Testis (tissue), 3 donors: ENCODE measurements around the gene SUMF2. TPM values are rescaled to one million over a fixed set of nuclear protein-coding genes. Genes with fewer than 3 reads are reported as not detected.
A peak's percentile ranks its signal among the peaks of the same experiment; 100 is the strongest.
"Not testable (repeated sequence)": the region's sequence is repeated elsewhere in the genome, so short reads cannot be mapped to it uniquely, and the experiment has no call there.

Source experiments
- DNase-seq: peaks from one replicate; pipeline ENCODE4 v3.0.0-alpha.2; 2019
- H3K27ac ChIP-seq, 2 donors: fragments of 200-600 bp; sonication (generic); one replicate each; pipeline ENCODE4 v1.5.1; 2019
- H3K27me3 ChIP-seq: fragments of 200-600 bp; sonication (generic); one replicate; pipeline ENCODE4 v1.5.1; 2019
- H3K36me3 ChIP-seq: fragments of 200-600 bp; sonication (generic); one replicate; pipeline ENCODE4 v1.5.1; 2017; ENCODE audit warnings: low read depth; ENCODE audit errors: missing control alignments
- H3K4me1 ChIP-seq: fragments of 200-600 bp; sonication (generic); one replicate; pipeline ENCODE4 v1.5.1; 2019
- H3K4me3 ChIP-seq, 2 donors: fragments of 200-600 bp; sonication (generic); one replicate each; pipeline ENCODE4 v1.5.1; 2017 to 2019
- H3K9me3 ChIP-seq: fragments of 200-600 bp; sonication (generic); one replicate; pipeline ENCODE4 v1.5.1; 2017
- POLR2A ChIP-seq: fragments of 450-650 bp; IDR thresholded peaks from one replicate; pipeline ENCODE4 v1.6.1; 2017; ENCODE audit warnings: antibody characterized with exemption, mild to moderate bottlenecking, moderate library complexity
- WGBS, 2 donors: methylation state at CpG; one replicate each; pipeline ENCODE4 v1.1.5; 2018; 5-methylcytosine and 5-hydroxymethylcytosine counted together
- intact Hi-C: fragments of 100-400 bp; cut with DNase I; formaldehyde crosslinking; loops from one replicate; pipeline ENCODE4 v1.15.1; 2023; ENCODE audit warnings: low total_unique reads
- polyA plus RNA-seq: library from polyadenylated mRNA; stranded (reverse); fragments of 350-450 nt; fragmentation: Illumina TruSeq; extraction: RNeasy Lipid Tissue Mini Kit (QIAGEN cat#74804); gene quantifications from one replicate; pipeline ENCODE4 v1.2.3, GENCODE V29; 2014; ENCODE audit warnings: low read depth, low replicate concordance; ENCODE audit not compliant: insufficient read depth
- total RNA-seq, 2 donors: library from RNA; depleted of rRNA; stranded (reverse); fragments of >200 nt; gene quantifications; one replicate each; pipeline ENCODE4 v1.2.3, GENCODE V29; 2016
- TF ChIP-seq, protein P1 (sequence below), 3 experiments: fragments of 450-650 bp in 2 of 3; fragments of 200-600 bp in 1 of 3; sonication (generic) in 1 of 3; IDR thresholded peaks; one replicate each; pipeline ENCODE4 v1.5.1; 2016 to 2019; ENCODE audit warnings: antibody characterized with exemption in 3 of 3, mild to moderate bottlenecking in 2 of 3, moderate library complexity in 1 of 3

SUMF2 gene
- total and polyA plus RNA-seq, 3 donors from 2014 or later = 83.3 to 107 (median 84.8) TPM

DNA sequence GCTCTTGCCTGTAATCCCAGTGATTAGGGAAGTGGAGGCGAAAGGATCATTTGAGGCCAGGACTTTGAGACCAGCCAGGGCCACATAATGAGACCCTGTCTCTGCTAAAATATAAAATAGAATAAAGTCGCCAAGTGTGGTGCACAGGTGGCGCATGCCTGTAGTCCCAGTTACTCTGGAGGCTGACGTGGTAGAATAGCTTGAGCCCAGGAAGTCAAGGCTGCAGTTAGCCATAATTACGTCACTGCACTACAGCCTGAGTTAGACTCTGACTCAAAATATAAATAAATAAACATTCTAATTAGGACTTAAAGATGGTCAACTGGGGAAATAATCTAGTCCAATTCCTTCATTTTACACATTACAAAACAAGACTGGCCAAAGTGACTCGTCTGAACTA, 41.4 kb downstream of the SUMF2 start:
- peak overlapping the region; percentile 89 to 90 for H3K27ac ChIP-seq
- H3K4me3 ChIP-seq = peak overlapping the region; percentile 93 to 94
- no peaks in the 10 kb centered on the region for H3K36me3 ChIP-seq
- H3K27me3 ChIP-seq = no peaks in the 10 kb centered on the region
- H3K4me1 ChIP-seq = peaks cover 10% of the 10 kb centered on the region
- TF ChIP-seq, protein P1, sequence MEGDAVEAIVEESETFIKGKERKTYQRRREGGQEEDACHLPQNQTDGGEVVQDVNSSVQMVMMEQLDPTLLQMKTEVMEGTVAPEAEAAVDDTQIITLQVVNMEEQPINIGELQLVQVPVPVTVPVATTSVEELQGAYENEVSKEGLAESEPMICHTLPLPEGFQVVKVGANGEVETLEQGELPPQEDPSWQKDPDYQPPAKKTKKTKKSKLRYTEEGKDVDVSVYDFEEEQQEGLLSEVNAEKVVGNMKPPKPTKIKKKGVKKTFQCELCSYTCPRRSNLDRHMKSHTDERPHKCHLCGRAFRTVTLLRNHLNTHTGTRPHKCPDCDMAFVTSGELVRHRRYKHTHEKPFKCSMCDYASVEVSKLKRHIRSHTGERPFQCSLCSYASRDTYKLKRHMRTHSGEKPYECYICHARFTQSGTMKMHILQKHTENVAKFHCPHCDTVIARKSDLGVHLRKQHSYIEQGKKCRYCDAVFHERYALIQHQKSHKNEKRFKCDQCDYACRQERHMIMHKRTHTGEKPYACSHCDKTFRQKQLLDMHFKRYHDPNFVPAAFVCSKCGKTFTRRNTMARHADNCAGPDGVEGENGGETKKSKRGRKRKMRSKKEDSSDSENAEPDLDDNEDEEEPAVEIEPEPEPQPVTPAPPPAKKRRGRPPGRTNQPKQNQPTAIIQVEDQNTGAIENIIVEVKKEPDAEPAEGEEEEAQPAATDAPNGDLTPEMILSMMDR (IDR thresholded peaks at IDR 0.05) = no peak
- no peak for TF ChIP-seq POLR2A
- peak; percentile 53 for DNase-seq
- WGBS, 2 donors = 12 to 15% methylated on average over 6 of the region's 6 CpGs
- intact Hi-C loops = no loop called here
- no peaks in the 10 kb centered on the region for H3K9me3 ChIP-seq

DNA sequence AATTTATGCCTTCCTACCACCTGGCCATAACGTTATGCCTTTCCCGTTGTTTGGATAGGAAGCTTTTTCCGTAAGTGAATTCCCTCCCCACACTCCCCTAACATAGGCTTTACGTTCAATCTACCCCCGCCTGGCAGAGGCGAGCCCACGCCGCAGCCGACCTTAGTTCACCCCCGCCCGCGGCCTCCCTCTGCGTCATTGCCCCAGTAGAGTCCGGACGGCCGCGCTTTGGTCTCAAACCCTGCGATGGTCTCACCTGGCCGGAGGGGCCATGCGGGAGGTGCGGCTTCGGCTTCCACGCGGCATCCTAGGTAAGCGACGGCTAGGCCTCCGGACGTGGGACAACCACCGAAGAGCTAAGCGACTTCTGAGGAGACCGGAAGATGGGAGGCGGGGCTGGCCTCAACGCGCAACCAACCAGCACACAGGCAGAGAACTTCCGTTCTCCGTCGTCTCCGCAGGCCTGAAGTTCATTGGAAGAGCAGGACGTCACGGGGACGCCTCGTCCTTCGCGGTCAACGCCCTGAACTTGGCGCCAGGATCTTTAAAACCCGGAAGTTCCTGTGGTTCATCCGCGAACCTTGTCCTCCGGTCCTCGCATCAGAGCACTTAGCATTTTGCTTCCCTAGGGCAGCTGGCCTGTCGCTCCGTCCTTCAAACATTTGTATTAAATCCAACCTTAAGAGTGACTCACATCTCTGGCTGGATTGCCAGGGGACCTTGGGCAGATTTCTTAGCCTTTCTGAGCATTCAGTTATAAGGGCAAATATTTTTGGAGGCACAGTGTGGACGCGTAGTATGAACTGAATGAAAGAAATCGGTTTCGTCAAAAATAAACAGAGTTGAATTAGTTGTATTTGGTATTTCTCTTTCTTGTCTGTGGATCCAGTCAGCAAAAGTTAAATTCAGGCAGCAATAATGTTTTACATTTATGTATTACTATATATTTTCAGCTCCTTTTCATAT, 42.3 kb downstream of the SUMF2 start, which contains the start of gene CHCHD2:
Gene CHCHD2, minus strand, starts transcription at position 369 of the 966 bp plus-strand sequence. Its CDS starts 63 bp downstream, at position 306.
- H3K27ac ChIP-seq = peak within 1 kb of the TSS; percentile 89 to 90
- intact Hi-C loops = no loop called here
- H3K27me3 ChIP-seq = no peaks in the 10 kb centered on the region
- peak; percentile 43 for TF ChIP-seq POLR2A
- TF ChIP-seq, protein P1 (IDR thresholded peaks at IDR 0.05) = no peak
- peak within 1 kb of the TSS; percentile 93 to 94 for H3K4me3 ChIP-seq
- no peaks in the 10 kb centered on the region for H3K9me3 ChIP-seq
- 1 to 2% methylated on average over 44 to 57 of the region's 57 CpGs for WGBS, 2 donors
- peak; percentile 99 for DNase-seq
- peaks cover 10% of the 10 kb centered on the region for H3K4me1 ChIP-seq
- H3K36me3 ChIP-seq = no peaks in the 10 kb centered on the region

DNA sequence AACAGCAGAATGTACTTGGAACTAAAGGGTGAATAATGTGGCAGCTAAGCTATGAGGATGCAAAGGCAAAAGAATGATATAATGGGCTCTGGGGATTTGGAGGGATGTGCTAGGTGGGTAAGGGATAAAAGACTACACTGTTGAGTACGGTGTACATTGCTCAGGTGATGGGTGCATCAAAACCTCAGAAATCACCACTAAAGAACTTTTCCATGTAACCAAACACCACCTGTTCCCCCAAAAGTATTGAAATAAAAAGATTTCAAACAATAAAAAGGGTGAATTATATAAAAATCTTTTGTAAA, 43.8 kb downstream of the SUMF2 start:
- Histone ChIP-seq H3K27me3 (no peaks in the 10 kb centered on the region), H3K9me3 (no peaks in the 10 kb centered on the region), H3K27ac (no peak overlapping the region), H3K36me3 (no peaks in the 10 kb centered on the region), H3K4me3 (no peak overlapping the region), H3K4me1 (peaks cover 10% of the 10 kb centered on the region)
- no peak for DNase-seq
- 76 to 94% methylated on average over 1 of the region's 1 CpG for WGBS, 2 donors
- intact Hi-C loops = no loop called here
- TF ChIP-seq, protein P1 (IDR thresholded peaks at IDR 0.05) = no peak
- TF ChIP-seq POLR2A = no peak

DNA sequence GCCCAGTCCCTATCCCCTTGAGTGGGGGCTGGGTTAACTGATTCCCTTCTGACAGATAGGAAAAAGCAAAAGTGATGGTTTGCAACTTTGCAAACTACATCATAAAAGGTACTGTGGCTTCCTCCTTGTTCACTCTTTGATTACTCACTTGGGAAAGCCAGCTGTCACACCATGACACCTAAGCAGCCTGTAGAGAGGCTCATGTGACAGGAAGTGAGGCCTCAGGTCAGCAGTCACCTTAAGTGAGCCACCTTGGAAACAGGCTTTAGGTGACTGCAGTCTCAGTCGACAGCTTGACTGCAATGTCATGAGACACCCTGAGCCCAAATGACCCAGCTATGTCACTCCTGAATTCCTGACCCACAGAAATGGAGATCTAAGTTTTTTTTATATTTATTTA, 46.5 kb downstream of the SUMF2 start:
- Histone ChIP-seq H3K27me3 (no peaks in the 10 kb centered on the region), H3K4me1 (no peaks in the 10 kb centered on the region), H3K36me3 (no peaks in the 10 kb centered on the region), H3K9me3 (no peaks in the 10 kb centered on the region), H3K27ac (no peak overlapping the region), H3K4me3 (no peak overlapping the region)
- WGBS, 2 donors = 80 to 89% methylated on average over 1 of the region's 1 CpG
- intact Hi-C loops = no loop called here
- TF ChIP-seq, protein P1 (IDR thresholded peaks at IDR 0.05) = no peak
- TF ChIP-seq POLR2A = no peak
- no peak for DNase-seq

DNA sequence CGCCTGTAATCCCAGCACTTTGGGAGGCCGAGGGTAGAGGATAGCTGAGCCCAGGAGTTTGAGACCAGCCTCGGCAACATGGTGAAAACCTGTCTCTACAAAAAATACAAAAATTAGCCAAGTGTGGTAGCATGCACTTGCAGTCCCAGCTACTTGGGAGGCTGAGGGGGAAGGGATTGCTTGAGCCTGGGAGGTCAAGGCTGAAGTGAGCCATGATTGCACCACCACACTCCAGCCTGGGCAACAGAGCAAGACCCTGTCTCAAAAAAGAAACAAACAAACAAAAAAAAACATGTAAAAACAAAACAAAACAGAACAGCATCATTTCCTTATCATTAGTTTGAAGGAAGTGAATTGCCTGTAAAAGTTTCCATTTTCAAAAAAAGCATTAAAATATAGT, 48.2 kb downstream of the SUMF2 start:
- DNase-seq, H3K4me3 ChIP-seq, H3K36me3 ChIP-seq, H3K27me3 ChIP-seq, H3K9me3 ChIP-seq, H3K27ac ChIP-seq, intact Hi-C loops, H3K4me1 ChIP-seq: not testable (repeated sequence)
- whole genome bisulfite sequencing, 2 donors = 90 to 91% methylated on average over 3 of the region's 3 CpGs
